ENCODE measurements around the gene SMARCA4. TPM values are rescaled to one million over a fixed set of nuclear protein-coding genes. Genes with fewer than 3 reads are reported as not detected.

Gene SMARCA4
- total and polyA plus RNA-seq, 2 donors from 2014 or later, result 59.8 to 124 TPM

DNA sequence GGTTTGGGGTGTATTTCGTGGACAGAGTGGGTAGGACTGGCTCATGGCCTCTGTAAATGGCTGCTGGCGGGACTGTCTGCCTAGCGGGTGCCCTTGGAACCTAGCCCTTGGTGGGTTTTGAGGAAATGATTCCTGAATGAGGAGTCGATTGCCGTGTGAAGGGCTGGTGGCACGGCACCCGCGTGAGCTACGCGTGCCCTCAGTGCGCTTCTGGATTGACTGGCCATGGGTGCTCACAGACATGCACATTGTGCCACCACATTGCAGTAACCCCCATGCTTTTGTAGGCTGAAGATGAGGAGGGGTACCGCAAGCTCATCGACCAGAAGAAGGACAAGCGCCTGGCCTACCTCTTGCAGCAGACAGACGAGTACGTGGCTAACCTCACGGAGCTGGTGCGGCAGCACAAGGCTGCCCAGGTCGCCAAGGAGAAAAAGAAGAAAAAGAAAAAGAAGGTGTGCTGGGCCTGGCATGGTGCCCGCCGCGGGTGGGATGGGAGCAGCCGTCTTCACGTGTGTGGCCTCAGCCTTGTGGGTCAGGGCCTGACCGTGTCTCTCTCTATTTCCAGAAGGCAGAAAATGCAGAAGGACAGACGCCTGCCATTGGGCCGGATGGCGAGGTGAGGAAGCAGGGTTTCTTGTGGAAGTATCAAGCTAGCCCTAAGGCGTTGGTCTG, 35.2 kb downstream of the SMARCA4 start:
- DNase-seq (no peak), FAIRE-seq (no peak)
- H3K36me3 ChIP-seq (ENCODE audit: control insufficient read depth in 2 of 3, insufficient read depth in 3 of 3, low read length in 3 of 3), result peaks cover 12 to 30% (median 27%) of the 10 kb centered on the region in 3 donors
- peaks cover 0 to 4% (median 0%) of the 10 kb centered on the region in 3 donors for H3K4me1 ChIP-seq (ENCODE audit: control insufficient read depth in 2 of 3, insufficient read depth in 2 of 3, low read depth in 1 of 3, low read length in 3 of 3)
- H3K9me3 ChIP-seq (ENCODE audit: control insufficient read depth in 2 of 3, insufficient read depth in 1 of 3, low read length in 3 of 3), result no peaks in the 10 kb centered on the region
- no peak overlapping the region for H3K4me3 ChIP-seq (ENCODE audit: low read length in 3 of 3)
- intact Hi-C loops (cut with DNase I), result no loop called here
- no peak overlapping the region for H3K9ac ChIP-seq (ENCODE audit: low read length in 3 of 3)
- no peak overlapping the region for H3K27ac ChIP-seq (ENCODE audit: low read depth in 2 of 2, low read length in 2 of 2)
- TF ChIP-seq, protein P1, sequence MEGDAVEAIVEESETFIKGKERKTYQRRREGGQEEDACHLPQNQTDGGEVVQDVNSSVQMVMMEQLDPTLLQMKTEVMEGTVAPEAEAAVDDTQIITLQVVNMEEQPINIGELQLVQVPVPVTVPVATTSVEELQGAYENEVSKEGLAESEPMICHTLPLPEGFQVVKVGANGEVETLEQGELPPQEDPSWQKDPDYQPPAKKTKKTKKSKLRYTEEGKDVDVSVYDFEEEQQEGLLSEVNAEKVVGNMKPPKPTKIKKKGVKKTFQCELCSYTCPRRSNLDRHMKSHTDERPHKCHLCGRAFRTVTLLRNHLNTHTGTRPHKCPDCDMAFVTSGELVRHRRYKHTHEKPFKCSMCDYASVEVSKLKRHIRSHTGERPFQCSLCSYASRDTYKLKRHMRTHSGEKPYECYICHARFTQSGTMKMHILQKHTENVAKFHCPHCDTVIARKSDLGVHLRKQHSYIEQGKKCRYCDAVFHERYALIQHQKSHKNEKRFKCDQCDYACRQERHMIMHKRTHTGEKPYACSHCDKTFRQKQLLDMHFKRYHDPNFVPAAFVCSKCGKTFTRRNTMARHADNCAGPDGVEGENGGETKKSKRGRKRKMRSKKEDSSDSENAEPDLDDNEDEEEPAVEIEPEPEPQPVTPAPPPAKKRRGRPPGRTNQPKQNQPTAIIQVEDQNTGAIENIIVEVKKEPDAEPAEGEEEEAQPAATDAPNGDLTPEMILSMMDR (IDR thresholded peaks at IDR 0.05; ENCODE audit: borderline replicate concordance, extremely low read depth, insufficient read depth), result no peak
- H3K27me3 ChIP-seq (ENCODE audit: control insufficient read depth, insufficient read depth, low read length), result no peaks in the 10 kb centered on the region

DNA sequence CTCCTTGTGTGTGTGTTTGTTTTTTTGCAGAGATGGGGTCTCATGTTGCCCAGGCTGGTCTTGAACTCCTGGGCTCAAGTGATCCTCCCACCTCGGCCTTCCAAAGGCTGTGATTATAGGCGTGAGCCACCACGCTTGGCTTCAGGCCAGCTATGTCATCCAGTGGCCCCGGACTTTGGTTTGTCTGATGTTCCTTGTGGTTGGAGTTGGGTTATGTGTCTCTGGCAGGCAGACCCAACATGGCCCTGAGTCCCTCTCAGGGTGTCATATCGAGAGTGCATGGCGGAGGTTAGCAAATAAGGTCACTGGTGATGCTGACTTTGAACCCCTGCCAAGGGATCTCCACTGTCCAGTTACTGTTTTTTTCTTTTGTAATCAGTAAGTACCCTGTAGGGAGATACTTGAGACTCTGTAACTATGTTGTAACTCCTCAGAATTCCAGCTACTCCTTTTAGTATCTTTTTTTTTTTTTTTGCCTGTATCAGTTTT, 37.3 kb downstream of the SMARCA4 start:
- no peak for FAIRE-seq
- H3K4me1 ChIP-seq (ENCODE audit: control insufficient read depth in 2 of 3, insufficient read depth in 2 of 3, low read depth in 1 of 3, low read length in 3 of 3), result peaks cover 0 to 4% (median 0%) of the 10 kb centered on the region in 3 donors
- no peaks in the 10 kb centered on the region for H3K27me3 ChIP-seq (ENCODE audit: control insufficient read depth, insufficient read depth, low read length)
- H3K9me3 ChIP-seq (ENCODE audit: control insufficient read depth in 2 of 3, insufficient read depth in 1 of 3, low read length in 3 of 3), result no peaks in the 10 kb centered on the region
- no peak for DNase-seq
- intact Hi-C loops (cut with DNase I), result no loop called here
- TF ChIP-seq, protein P1 (IDR thresholded peaks at IDR 0.05; ENCODE audit: borderline replicate concordance, extremely low read depth, insufficient read depth), result no peak
- H3K36me3 ChIP-seq (ENCODE audit: control insufficient read depth in 2 of 3, insufficient read depth in 3 of 3, low read length in 3 of 3), result peaks cover 10 to 29% (median 24%) of the 10 kb centered on the region in 3 donors
- H3K27ac ChIP-seq (ENCODE audit: low read depth in 2 of 2, low read length in 2 of 2), result no peak overlapping the region
- H3K9ac ChIP-seq (ENCODE audit: low read length in 3 of 3), result no peak overlapping the region
- H3K4me3 ChIP-seq (ENCODE audit: low read length in 3 of 3), result no peak overlapping the region

DNA sequence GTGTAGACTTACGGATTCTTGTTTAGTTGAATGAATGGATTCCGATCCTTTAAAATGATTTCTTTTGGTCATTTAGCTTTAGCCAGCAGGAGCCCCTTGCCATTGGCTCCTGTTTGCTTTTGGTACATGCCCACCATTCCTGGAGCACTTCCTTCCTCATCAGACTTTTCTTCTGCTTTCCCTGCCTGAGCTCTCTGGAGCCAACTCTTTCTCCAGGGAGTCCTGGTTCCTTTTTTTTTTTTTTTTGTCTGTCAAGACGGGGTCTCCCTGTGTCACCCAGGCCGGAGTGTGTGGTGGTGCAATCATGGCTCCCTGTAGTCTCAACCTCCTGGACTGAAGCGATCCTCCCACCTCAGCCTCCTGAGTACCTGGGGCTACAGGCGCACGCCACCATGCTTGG, 37.8 kb downstream of the SMARCA4 start:
- H3K4me3 ChIP-seq (ENCODE audit: low read length in 3 of 3), result no peak overlapping the region
- H3K27me3 ChIP-seq (ENCODE audit: control insufficient read depth, insufficient read depth, low read length), result no peaks in the 10 kb centered on the region
- H3K9me3 ChIP-seq (ENCODE audit: control insufficient read depth in 2 of 3, insufficient read depth in 1 of 3, low read length in 3 of 3), result no peaks in the 10 kb centered on the region
- H3K9ac ChIP-seq (ENCODE audit: low read length in 3 of 3), result no peak overlapping the region
- peaks cover 10 to 32% (median 24%) of the 10 kb centered on the region in 3 donors for H3K36me3 ChIP-seq (ENCODE audit: control insufficient read depth in 2 of 3, insufficient read depth in 3 of 3, low read length in 3 of 3)
- DNase-seq, result no peak
- no peak for FAIRE-seq
- TF ChIP-seq, protein P1 (IDR thresholded peaks at IDR 0.05; ENCODE audit: borderline replicate concordance, extremely low read depth, insufficient read depth), result no peak
- H3K27ac ChIP-seq (ENCODE audit: low read depth in 2 of 2, low read length in 2 of 2), result peak overlapping the region in 1 of 2 donors; percentile 32
- peaks cover 0 to 4% (median 0%) of the 10 kb centered on the region in 3 donors for H3K4me1 ChIP-seq (ENCODE audit: control insufficient read depth in 2 of 3, insufficient read depth in 2 of 3, low read depth in 1 of 3, low read length in 3 of 3)
- intact Hi-C loops (cut with DNase I), result no loop called here

Data from kidney (tissue), 14 donors.